HG03108 (cell line): ENCODE measurements around the gene PITPNB.

Experiments
- ATAC-seq: cut with Tn5 transposase; IDR thresholded peaks from one replicate; pipeline ENCODE4 v1.9.1; 2021; ENCODE audit warnings: moderate library complexity; ENCODE audit not compliant: unreplicated experiment

PITPNB gene

DNA sequence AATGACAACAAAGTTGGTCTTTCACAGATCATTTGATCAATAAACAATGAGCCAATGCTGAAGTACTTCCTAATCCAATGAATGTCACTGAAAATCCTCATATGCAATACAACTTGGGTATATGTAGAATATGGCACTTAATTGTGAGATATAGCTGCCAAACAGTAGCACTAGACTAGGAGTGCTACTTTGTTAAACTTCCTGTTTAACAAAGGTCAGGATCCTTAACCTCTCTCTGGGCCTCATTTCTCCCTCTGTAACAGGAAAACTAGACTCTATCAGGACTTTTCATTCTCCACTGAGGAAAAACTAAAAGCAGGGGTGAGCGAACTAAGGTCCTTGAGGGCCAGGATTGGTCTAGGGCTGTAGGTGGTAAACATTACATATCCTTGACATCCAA lies 56.1 kb downstream of the PITPNB start:
- no peak for ATAC-seq

- ATAC-seq, result no peak
These were observed 59.7 kb downstream of the PITPNB start for GRCh38 chr22:27859336-27859735.

DNA sequence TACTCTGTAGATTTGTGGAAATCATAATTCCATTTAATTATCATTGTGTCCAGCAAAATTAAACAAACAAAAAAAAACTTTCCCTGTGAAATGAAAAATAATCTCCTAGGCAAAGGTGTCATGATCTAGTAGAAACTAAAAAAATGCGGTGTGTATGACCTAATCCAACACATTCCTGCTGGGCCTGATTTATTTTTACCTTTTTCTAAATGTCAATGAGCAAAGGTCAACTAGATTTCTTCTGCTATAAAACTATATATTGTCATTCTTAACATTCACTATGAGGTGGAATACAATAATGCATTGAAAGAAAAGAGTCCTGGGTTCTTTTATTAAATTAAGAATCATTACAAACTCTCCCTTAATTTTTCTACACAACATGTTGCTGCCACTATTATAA lies 60.4 kb downstream of the PITPNB start:
- no peak for ATAC-seq

DNA sequence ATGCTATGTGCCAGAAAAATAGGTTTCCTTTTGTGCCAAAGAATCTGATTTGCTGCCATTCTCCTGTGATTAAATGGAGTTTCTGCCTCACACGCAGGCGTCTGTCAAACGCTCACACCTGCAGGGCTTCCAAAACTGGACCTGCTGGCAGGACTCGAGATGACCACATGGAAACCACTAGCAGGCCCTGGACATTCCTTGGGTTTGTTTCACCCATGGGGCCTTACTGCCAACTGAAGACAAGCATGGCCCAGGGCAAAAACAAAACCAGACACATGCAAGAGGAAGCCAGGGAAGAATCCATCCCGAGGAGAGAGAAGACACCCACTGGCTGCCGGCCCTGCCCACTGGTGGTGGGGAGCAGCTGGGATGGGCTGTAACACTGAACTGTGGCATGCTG lies 61.6 kb downstream of the PITPNB start:
- ATAC-seq, result no peak

GRCh38 chr22:27856386-27856785 lies 62.7 kb downstream of the PITPNB start:
- ATAC-seq, result no peak

DNA sequence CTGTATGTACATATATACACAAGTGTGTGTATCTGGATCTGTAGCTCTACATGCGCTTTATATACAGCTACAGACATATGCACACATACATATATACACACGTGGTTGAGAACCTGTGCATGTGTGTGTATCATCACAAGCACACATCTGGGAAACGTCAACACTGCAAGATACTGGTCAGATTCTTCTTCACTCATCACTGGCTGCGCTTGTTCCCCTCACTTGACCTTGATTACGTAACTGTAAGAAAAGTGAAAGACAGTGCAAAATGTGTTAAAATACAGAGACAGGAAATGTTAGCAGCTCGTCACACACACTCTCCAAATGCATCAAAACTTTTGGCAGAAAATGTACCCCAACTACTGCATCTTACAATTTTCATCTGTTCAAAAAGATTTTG lies 65.6 kb downstream of the PITPNB start:
- ATAC-seq, result no peak

DNA sequence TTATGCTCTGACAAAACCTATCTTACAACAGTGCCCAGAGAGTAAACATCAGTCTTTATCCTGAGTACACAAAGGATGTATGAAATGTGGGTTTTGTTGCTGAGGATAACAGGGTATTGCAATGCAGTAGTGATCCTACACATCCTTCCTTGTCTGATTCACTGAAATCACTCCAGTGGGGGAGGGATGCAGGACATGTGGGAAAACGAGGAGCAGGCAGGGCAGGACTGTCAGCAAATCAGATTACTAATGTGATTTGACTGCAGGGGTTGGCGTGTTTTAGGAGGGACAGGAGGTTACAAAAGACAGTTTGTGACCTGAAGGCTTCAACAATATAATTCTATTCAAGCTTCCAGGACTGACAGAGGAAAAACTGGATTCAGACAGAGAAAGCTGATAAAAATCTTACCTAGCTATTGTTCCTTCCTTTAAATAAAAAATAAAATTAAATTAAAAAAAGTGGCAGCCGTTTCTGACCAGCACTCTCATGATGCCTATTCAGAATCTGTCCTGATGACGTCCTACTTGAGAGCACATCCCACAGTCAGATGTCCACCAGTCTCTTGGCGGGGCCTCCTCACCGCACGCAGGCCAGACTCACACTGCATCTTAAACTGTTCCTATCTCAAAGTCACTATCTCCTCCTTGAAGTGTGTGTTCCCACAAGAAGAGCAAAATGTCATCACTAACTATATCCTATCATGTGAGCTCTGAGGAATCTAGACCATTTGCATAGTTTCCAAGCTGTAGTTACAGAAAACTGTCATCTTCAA lies 66.9 kb downstream of the PITPNB start:
- ATAC-seq, result no peak

- ATAC-seq, result no peak
These were observed 69.0 kb downstream of the PITPNB start for GRCh38 chr22:27850000-27850521.

DNA sequence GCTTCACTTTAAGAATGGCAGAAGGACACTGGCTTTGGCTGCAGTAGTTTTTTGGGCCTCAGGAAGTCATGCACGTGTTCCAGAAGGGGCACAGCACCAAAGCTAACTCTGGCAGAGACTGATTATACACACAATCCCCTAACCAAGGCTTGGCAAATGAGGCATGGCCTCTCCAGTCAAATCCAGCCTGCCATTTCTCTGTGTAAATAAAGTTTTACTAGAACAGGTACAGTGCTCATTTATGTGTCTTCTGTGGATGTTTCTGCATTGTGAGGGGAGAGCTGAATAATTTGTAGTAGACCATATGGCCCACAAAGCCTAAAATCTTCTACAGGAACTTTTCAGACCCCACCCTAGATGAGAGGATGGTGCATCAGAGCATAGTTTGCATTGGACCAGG lies 71.1 kb downstream of the PITPNB start:
- ATAC-seq, result no peak

- no peak for ATAC-seq
These were observed 72.1 kb downstream of the PITPNB start for GRCh38 chr22:27846910-27847309.

DNA sequence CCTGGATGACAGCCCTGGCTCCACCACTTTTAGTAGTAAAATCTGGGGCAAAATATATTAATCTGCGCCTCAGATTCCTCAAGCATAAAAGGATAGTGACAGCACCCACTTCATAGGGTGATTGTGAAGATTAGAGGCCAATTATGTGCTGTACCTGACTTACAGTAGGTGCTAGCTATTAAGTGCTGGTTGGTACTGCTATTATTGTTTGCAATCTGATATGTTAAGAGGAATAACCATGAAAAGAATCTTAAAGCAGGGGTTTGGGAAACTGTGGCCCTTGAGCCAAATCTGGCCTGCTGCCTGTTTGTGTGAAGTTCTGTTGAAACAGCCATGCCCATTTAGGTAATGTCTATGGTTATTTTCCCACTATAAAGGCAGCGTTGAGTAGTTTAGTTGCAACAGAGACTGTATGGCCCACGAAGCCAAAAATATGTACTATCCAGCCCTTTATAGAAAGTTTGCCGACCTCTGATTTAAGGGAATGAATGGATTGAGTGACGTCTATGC lies 72.8 kb downstream of the PITPNB start:
- ATAC-seq, result no peak

GRCh38 chr22:27845644-27846043 lies 73.4 kb downstream of the PITPNB start:
- no peak for ATAC-seq

GRCh38 chr22:27844656-27845591 lies 74.1 kb downstream of the PITPNB start:
- no peak for ATAC-seq

- ATAC-seq, result no peak
These were observed 74.8 kb downstream of the PITPNB start for GRCh38 chr22:27844256-27844655.

- no peak for ATAC-seq
These were observed 75.6 kb downstream of the PITPNB start for GRCh38 chr22:27843441-27843840.

GRCh38 chr22:27842669-27843431 lies 76.2 kb downstream of the PITPNB start:
- no peak for ATAC-seq

- ATAC-seq, result no peak
These were observed 76.9 kb downstream of the PITPNB start for GRCh38 chr22:27842201-27842600.

DNA sequence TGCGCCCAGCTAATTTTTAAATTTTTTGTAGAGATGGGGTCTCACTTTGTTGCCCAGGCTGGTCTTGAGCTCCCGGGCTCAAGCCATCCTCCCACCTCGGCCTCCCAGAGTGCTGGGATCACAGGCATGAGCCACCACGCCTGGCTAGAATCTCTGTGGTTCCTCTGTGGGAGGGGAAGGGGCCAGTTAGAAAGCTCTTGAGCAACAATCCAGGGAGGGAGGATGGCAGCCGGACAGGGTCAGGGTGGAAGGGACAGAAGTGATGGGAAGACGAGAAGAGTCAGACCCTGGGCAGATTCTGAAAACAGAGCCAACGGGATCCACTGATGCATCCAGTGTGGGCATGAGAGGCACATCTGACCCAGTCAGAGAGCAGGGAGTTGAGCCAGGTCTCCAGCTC lies 78.6 kb downstream of the PITPNB start:
- no peak for ATAC-seq

- ATAC-seq, result no peak
These were observed 79.9 kb downstream of the PITPNB start for GRCh38 chr22:27839057-27839660.

DNA sequence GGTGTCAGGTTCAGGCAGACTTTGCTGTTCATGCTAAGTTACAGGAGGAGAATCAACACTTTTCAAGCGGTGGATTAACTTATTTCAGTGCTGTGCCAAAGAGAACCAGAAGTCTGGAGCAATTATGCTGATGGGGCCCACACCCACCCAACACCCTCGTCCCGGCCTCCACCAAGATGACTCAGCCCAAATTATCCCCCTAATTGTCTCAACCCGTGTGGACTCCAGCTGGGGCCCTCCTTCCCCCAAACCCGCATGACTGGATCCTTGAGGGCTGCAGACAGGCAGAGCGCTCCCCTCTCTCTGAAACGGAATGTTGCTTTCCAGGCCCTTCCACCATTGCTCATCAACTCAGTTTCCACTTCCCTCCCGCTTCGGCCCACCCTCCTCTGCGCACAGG lies 82.9 kb downstream of the PITPNB start:
- no peak for ATAC-seq
